A549 (cell line): ENCODE measurements around the gene SHISAL1. TPM values are rescaled to one million over a fixed set of nuclear protein-coding genes. Genes with fewer than 3 reads are reported as not detected.
"Not testable (repeated sequence)": the region's sequence is repeated elsewhere in the genome, so short reads cannot be mapped to it uniquely, and the experiment has no call there.

Experiments
- ATAC-seq, 2 experiments: fragments of 200-7000 bp in 1 of 2; fragments of >200 bp in 1 of 2; cut with Nextera tagmentation in 1 of 2; cut with Tn5 transposase in 1 of 2; 3 replicates each; pipeline versions ENCODE4 v1.8.0 to v1.9.1; 2018 to 2020; ENCODE audit warnings: mild to moderate bottlenecking in 1 of 2, moderate library complexity in 1 of 2
- CTCF ChIA-PET: fragments of 300-600 bp; sonication (Branson Sonifier 250); formaldehyde crosslinking; extraction: SDS; loops from one replicate; lab custom pipeline; 2021; ENCODE audit warnings: antibody characterized with exemption, inconsistent platforms; lab: Yijun Ruan, JAX
- POLR2A ChIA-PET: fragments of 350-600 bp; formaldehyde crosslinking; extraction: SDS; loops from one replicate; lab custom pipeline; 2021; ENCODE audit warnings: antibody characterized with exemption, inconsistent platforms; lab: Yijun Ruan, JAX
- DNase-seq, 2 experiments: peaks; one replicate each; pipeline versions ENCODE4 v3.0.0 to v3.0.0-alpha.2; 2011 to 2016; ENCODE audit warnings: low read depth in 1 of 2, low spot score in 1 of 2
- FAIRE-seq: peaks from 2 replicates; lab custom pipeline; 2011; peaks lifted over from hg19 to GRCh38; lab: Jason Lieb, UNC
- H3K27ac ChIP-seq, 2 experiments: fragments of >200 bp; sonication (Bioruptor Twin); formaldehyde crosslinking; 3 replicates each; pipeline ENCODE4 v1.5.1; 2016 to 2017
- H3K4me1 ChIP-seq: fragments of >200 bp; sonication (Bioruptor Twin); formaldehyde crosslinking; 3 replicates; pipeline ENCODE4 v1.6.1; 2016
- H3K4me2 ChIP-seq: fragments of >200 bp; sonication (Bioruptor Twin); formaldehyde crosslinking; 3 replicates; pipeline ENCODE4 v1.6.1; 2016
- H3K4me3 ChIP-seq: fragments of >200 bp; sonication (Bioruptor Twin); formaldehyde crosslinking; 3 replicates; pipeline ENCODE4 v1.5.1; 2016
- H3K9me3 ChIP-seq: fragments of >200 bp; sonication (Bioruptor Twin); formaldehyde crosslinking; 3 replicates; pipeline ENCODE4 v1.6.1; 2016
- ATOH8 ChIP-seq: fragments of 250-450 bp; sonication (Bioruptor Pico); IDR thresholded peaks from 2 replicates; pipeline ENCODE4 v1.5.0; 2020; ENCODE audit warnings: low read depth, mild to moderate bottlenecking, moderate library complexity
- EHF ChIP-seq: fragments of 250-450 bp; sonication (Bioruptor Pico); IDR thresholded peaks from 2 replicates; pipeline ENCODE4 v1.5.0; 2020; ENCODE audit warnings: mild to moderate bottlenecking
- EP300 ChIP-seq, 2 experiments: fragments of >200 bp; sonication (Bioruptor Twin); formaldehyde crosslinking; IDR thresholded peaks; 2 replicates in 1 of 2; 3 replicates in 1 of 2; pipeline ENCODE4 v1.6.1; 2016 to 2017
- HDAC2 ChIP-seq: fragments of 200-600 bp; sonication (generic); IDR thresholded peaks from 2 replicates; pipeline ENCODE4 v1.6.1; 2016
- HEYL ChIP-seq: fragments of 250-450 bp; sonication (Bioruptor Pico); IDR thresholded peaks from 2 replicates; pipeline ENCODE4 v1.8.0; 2021; ENCODE audit warnings: mild to moderate bottlenecking, moderate library complexity
- HMGXB4 ChIP-seq: fragments of 250-450 bp; sonication (Bioruptor Pico); IDR thresholded peaks from 2 replicates; pipeline ENCODE4 v1.5.0; 2021; ENCODE audit warnings: mild to moderate bottlenecking, moderate library complexity, borderline replicate concordance
- JUN ChIP-seq, 2 experiments: fragments of >200 bp; sonication (Bioruptor Twin); formaldehyde crosslinking; IDR thresholded peaks; 2 replicates in 1 of 2; 3 replicates in 1 of 2; pipeline ENCODE4 v1.6.1; 2016 to 2017
- MAFK ChIP-seq: fragments of 450-650 bp; IDR thresholded peaks from 2 replicates; pipeline ENCODE4 v1.6.1; 2014; ENCODE audit not compliant: partially characterized antibody
- NR3C1 ChIP-seq: fragments of >200 bp; sonication (Bioruptor Twin); formaldehyde crosslinking; IDR thresholded peaks from 3 replicates; pipeline ENCODE4 v1.6.1; 2017
- PBX3 ChIP-seq: IDR thresholded peaks from 2 replicates; pipeline ENCODE4 v1.6.1; 2012
- RFX5 ChIP-seq: fragments of 450-650 bp; IDR thresholded peaks from 2 replicates; pipeline ENCODE4 v1.7.1; 2014; ENCODE audit warnings: antibody characterized with exemption, mild to moderate bottlenecking, moderate library complexity
- USF2 ChIP-seq: fragments of 450-650 bp; IDR thresholded peaks from 2 replicates; pipeline ENCODE4 v1.6.1; 2014; ENCODE audit warnings: antibody characterized with exemption
- ZNF302 ChIP-seq: fragments of 250-450 bp; sonication (Bioruptor Pico); IDR thresholded peaks from 2 replicates; pipeline ENCODE4 v1.9.0; 2021; ENCODE audit warnings: inconsistent platforms, mild to moderate bottlenecking, moderate library complexity
- ZSCAN20 ChIP-seq: fragments of 250-450 bp; sonication (Bioruptor Pico); IDR thresholded peaks from 2 replicates; pipeline ENCODE4 v1.8.0; 2022; ENCODE audit warnings: mild to moderate bottlenecking, moderate library complexity
- WGBS: methylation state at CpG from one replicate; pipeline ENCODE4 v1.1.6; 2017; ENCODE audit errors: missing lambda C conversion rate; 5-methylcytosine and 5-hydroxymethylcytosine counted together
- polyA plus RNA-seq, 4 experiments: library from polyadenylated mRNA; depleted of rRNA in 3 of 4; stranded (reverse); fragments of >200 nt; fragmentation: RNase III in 1 of 4; extraction: RNeasy Plus Mini Kit Qiagen cat#74134 plus additional on column Dnase treatment in 1 of 4; gene quantifications; 2 replicates in 3 of 4; 3 replicates in 1 of 4; pipeline ENCODE4 v1.2.3, GENCODE V29; 2011 to 2017

Gene SHISAL1
- polyA plus RNA-seq, 2 of the 4 experiments (the other 2 are of a cell fraction), result 0.61 to 1.9 TPM

GRCh38 chr22:44244265-44244822, 68.4 kb downstream of the SHISAL1 start:
- TF ChIP-seq ATOH8 (CRISPR knock-in tag), result no peak
- no peak for TF ChIP-seq HDAC2
- no peak for TF ChIP-seq PBX3
- no peak for TF ChIP-seq EHF (CRISPR knock-in tag)
- TF ChIP-seq NR3C1, result no peak
- TF ChIP-seq RFX5, result no peak
- TF ChIP-seq MAFK, result no peak
- TF ChIP-seq ZNF302 (CRISPR knock-in tag), result no peak
- no peak for TF ChIP-seq USF2
- TF ChIP-seq ZSCAN20 (CRISPR knock-in tag), result no peak
- FAIRE-seq (no peak), DNase-seq (no peak), ATAC-seq (no peak)
- POLR2A ChIA-PET, result no interaction called here
- no peaks in the 10 kb centered on the region for H3K4me1 ChIP-seq
- CTCF ChIA-PET, result no interaction called here
- H3K4me3 ChIP-seq, result no peak overlapping the region
- 42% methylated on average over 9 of the region's 9 CpGs for WGBS
- H3K27ac ChIP-seq, result no peak overlapping the region
- H3K4me2 ChIP-seq, result no peak overlapping the region
- peaks cover 3% of the 10 kb centered on the region; the same call in 1 of the 3 replicates for H3K9me3 ChIP-seq

GRCh38 chr22:44243761-44244160, 69.0 kb downstream of the SHISAL1 start:
- no peaks in the 10 kb centered on the region for H3K4me1 ChIP-seq
- H3K4me3 ChIP-seq, result no peak overlapping the region
- H3K9me3 ChIP-seq, result no peaks in the 10 kb centered on the region
- POLR2A ChIA-PET, result no interaction called here
- FAIRE-seq (no peak), DNase-seq (no peak), ATAC-seq (no peak)
- TF ChIP-seq EP300 (IDR thresholded peaks at IDR 0.05) (no peak), HMGXB4 (CRISPR knock-in tag) (no peak), JUN (IDR thresholded peaks at IDR 0.05) (no peak)
- CTCF ChIA-PET, result no interaction called here
- H3K4me2 ChIP-seq, result no peak overlapping the region
- H3K27ac ChIP-seq, result no peak overlapping the region
- WGBS, result 39% methylated on average over 7 of the region's 8 CpGs

GRCh38 chr22:44242946-44243724, 69.6 kb downstream of the SHISAL1 start:
- no peaks in the 10 kb centered on the region for H3K9me3 ChIP-seq
- 65% methylated on average over 5 of the region's 17 CpGs for WGBS
- H3K4me1 ChIP-seq, result no peaks in the 10 kb centered on the region
- ChIA-PET POLR2A (no interaction called here), CTCF (no interaction called here)
- no peak overlapping the region for H3K4me2 ChIP-seq
- TF ChIP-seq HEYL, result no peak
- TF ChIP-seq, all 56 proteins: peak for 0
- no peak overlapping the region for H3K4me3 ChIP-seq
- no peak for DNase-seq
- H3K27ac ChIP-seq, result no peak overlapping the region
- ATAC-seq, result no peak
- no peak for FAIRE-seq

- H3K9me3 ChIP-seq, H3K4me2 ChIP-seq, H3K4me3 ChIP-seq, POLR2A ChIA-PET, CTCF ChIA-PET, H3K27ac ChIP-seq, ATAC-seq, H3K4me1 ChIP-seq, FAIRE-seq, DNase-seq: not testable (repeated sequence)
- WGBS, result 56% methylated on average over 3 of the region's 3 CpGs
Observed at GRCh38 chr22:44241121-44241520, 71.6 kb downstream of the SHISAL1 start.
